ENCODE data around the gene TRIM49D1.
"Not testable (repeated sequence)": the region's sequence is repeated elsewhere in the genome, so short reads cannot be mapped to it uniquely, and the experiment has no call there.

The TRIM49D1 gene, protein sequence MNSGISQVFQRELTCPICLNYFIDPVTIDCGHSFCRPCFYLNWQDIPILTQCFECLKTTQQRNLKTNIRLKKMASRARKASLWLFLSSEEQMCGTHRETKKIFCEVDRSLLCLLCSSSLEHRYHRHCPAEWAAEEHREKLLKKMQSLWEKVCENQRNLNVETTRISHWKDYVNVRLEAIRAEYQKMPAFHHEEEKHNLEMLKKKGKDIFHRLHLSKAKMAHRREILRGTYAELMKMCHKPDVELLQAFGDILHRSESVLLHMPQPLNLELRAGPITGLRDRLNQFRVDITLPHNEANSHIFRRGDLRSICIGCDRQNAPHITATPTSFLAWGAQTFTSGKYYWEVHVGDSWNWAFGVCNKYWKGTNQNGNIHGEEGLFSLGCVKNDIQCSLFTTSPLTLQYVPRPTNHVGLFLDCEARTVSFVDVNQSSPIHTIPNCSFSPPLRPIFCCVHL

GRCh38 chr11:89922195-89922660 lies at the start of gene TRIM49D1:
Gene TRIM49D1 (minus strand): TSS chr11:89922245. CDS start chr11:89917710, 4,535 bp downstream.
- DNase-seq (ENCODE audit: low read depth, low spot score), result no peak

- not testable (repeated sequence) for DNase-seq (ENCODE audit: low read depth, low spot score)
Observed at GRCh38 chr11:89965737-89966136, 43.7 kb upstream of the TRIM49D1 start, which contains the start of gene TRIM64. Gene TRIM64 (plus strand): TSS chr11:89966037. CDS start chr11:89968504, 2,467 bp downstream.

GRCh38 chr11:89960833-89961232 lies 38.8 kb upstream of the TRIM49D1 start:
- DNase-seq (ENCODE audit: low read depth, low spot score), result not testable (repeated sequence)

DNA sequence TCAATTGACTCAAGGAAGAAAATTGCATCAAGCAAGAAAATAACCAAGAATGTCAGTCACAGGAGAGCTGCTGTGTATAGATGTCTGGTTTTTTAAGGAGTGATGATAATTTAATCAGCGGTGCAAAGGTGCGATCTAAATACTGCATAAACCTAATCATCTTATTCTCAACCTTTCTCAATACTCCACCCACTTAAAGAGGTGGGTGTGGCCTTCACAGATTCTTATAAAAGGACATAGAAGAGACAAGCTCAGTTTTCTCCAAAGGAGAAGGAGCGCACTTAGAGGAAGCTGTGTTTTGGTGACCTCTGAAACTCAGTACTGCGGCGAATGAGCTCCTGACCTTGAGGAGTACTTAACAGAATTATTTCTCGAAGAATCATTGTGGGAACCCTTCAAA lies 1.7 kb upstream of the TRIM49D1 start, which contains the start of gene TRIM49D2:
TRIM49D2 (plus strand) TSS at position 301 of the 400 bp plus-strand sequence. CDS start 2,698 bp downstream, outside the sequence.
- not testable (repeated sequence) for DNase-seq (ENCODE audit: low read depth, low spot score)

DNA sequence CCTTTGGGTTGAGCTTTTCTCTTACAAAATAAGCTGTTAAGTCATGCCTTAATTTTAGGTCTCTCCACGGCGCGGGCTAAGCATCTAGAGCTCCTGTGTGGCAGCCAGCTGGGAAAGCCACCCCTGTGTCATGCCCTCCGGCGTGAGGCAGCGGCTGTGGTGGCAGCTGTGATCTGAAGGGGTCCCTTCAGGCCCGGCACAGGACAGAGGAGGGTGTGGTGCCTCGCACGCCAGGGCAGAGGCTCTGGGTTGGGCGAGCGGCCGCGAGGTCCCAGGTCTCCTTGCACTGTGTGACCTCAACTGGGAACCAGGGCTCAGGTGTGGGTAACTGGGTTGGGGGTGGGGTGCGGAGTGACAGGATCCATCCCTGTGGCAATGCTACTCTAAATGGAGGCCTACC lies 21.2 kb downstream of the TRIM49D1 start:
- not testable (repeated sequence) for DNase-seq (ENCODE audit: low read depth, low spot score)

DNA sequence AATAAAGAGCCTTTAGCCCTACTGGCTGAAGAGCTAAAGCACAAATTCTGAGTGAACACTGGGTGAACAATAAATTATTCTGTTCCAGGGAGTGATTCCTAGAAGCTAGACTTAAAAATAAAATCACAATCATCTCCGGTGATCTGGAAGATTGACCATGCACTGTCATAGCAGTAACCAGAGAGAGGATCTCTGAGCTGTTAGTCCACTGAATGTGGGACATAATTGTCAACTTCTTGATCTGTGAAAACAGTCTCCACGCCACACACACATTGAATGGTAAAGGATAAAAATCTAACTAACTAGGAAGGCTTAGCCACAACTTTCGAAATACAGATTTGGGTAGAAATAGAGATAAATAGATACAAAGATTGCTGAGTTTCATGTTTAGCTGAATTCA lies 28.8 kb downstream of the TRIM49D1 start:
- DNase-seq (ENCODE audit: low read depth, low spot score), result not testable (repeated sequence)

- not testable (repeated sequence) for DNase-seq (ENCODE audit: low read depth, low spot score)
Observed at GRCh38 chr11:89877511-89877910, 44.5 kb downstream of the TRIM49D1 start.

DNA sequence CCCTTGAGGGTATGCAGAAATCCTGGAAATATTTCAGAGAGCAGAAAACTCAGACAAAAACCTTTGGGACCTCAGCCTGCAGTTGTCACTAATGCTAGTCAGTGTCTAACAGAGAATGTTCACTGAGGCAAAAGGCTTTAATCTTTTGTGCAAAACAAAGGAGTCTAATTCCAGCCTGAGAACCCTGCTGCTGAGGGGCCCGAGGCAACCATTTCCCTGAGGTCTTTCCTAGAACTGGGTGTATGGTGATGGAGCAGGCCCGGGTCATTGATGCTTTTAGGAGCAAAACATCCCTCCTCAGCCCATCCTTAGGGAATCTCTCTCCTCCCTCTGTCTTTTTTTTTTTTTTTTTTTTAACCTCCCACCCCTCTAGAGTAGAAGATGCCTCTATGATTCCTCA lies 49.5 kb downstream of the TRIM49D1 start:
- not testable (repeated sequence) for DNase-seq (ENCODE audit: low read depth, low spot score)

- DNase-seq (ENCODE audit: low read depth, low spot score), result not testable (repeated sequence)
Observed at GRCh38 chr11:89865223-89865622, 56.8 kb downstream of the TRIM49D1 start.

DNA sequence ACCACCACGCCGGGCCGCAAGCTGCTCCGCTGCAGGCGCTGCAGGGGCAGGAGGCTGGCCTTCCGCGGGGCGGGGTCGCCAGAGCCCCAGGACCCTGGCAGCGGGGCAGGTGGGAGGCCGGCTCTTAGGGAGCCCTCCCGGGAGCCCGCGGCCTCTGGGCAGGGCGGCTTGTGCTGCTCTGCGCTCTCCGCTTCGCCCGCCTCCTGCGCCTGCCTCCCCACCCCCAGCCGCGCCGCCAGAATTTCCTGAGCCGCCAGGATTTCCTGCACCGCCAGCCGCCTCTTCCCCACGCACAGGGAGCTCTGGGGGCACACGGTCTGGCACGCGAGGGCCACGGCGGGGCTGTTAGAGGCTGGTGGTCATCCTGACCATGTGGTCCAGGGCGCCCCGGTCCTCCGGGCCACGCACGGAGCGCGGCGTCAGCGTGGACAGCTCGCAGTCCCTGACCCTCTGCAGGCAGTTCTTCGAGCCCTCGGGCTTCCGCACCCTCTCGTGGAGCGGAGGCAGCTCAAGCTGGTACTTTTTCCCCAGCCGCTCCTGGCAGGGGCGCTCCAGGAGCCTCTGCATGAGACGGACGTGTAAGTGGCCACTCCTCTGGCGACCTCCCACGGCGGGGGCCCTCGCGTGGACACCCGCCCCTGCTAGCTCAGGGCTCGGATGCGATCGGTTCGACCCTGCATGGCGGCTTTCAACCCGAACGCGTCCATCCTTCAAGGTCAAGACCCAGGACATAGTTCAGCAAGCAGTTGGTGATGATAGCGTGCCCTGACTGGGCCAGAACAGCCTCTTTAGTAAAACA lies 57.9 kb downstream of the TRIM49D1 start:
- DNase-seq (ENCODE audit: low read depth, low spot score), result not testable (repeated sequence)

Data from activated CD4-positive, CD25-positive, alpha-beta regulatory T cell treated with anti-CD3 and anti-CD28 coated beads, Interleukin-2, amount 50 U/mL, for 16 hours (primary cell).